CD14-positive monocyte (primary cell): ENCODE results near the gene MOCOS. TPM values are rescaled to one million over a fixed set of nuclear protein-coding genes. Genes with fewer than 3 reads are reported as not detected.

Experiments
- DNase-seq, 3 donors: peaks; one replicate each; pipeline ENCODE4 v3.0.0-alpha.2; 2011 to 2022
- H2AFZ ChIP-seq: 2 replicates; pipeline ENCODE4 v1.6.0; 2012; ENCODE audit warnings: mild to moderate bottlenecking, low read depth, low read length, inconsistent platforms; ENCODE audit not compliant: insufficient read depth, poor library complexity, severe bottlenecking
- H3K27ac ChIP-seq, 2 donors: 1 replicate in 1 of 2; 2 replicates in 1 of 2; pipeline ENCODE4 v1.5.1; 2012 to 2013; ENCODE audit warnings: low read length in 2 of 2, control low read depth in 1 of 2, inconsistent platforms in 1 of 2, low read depth in 1 of 2, mild to moderate bottlenecking in 1 of 2
- H3K27me3 ChIP-seq, 2 donors: one replicate each; pipeline versions ENCODE4 v1.6.0 to v1.6.1; 2011 to 2013; ENCODE audit warnings: low read length in 2 of 2; ENCODE audit not compliant: control insufficient read depth in 2 of 2, insufficient read depth in 2 of 2
- H3K36me3 ChIP-seq, 2 donors: replicated peaks in 1 of 2; 1 replicate in 1 of 2; 2 replicates in 1 of 2; pipeline versions ENCODE4 v1.5.1 to v1.6.1; 2012 to 2013; ENCODE audit warnings: low read length in 2 of 2, control low read depth in 1 of 2, inconsistent platforms in 1 of 2, mild to moderate bottlenecking in 1 of 2; ENCODE audit not compliant: insufficient read depth in 2 of 2, control insufficient read depth in 1 of 2
- H3K4me1 ChIP-seq, 2 donors: 1 replicate in 1 of 2; 2 replicates in 1 of 2; pipeline versions ENCODE4 v1.5.1 to v1.6.1; 2012 to 2013; ENCODE audit warnings: low read length in 2 of 2, control low read depth in 1 of 2, inconsistent platforms in 1 of 2, mild to moderate bottlenecking in 1 of 2, moderate library complexity in 1 of 2; ENCODE audit not compliant: insufficient read depth in 2 of 2, control insufficient read depth in 1 of 2
- H3K4me2 ChIP-seq: replicated peaks from 2 replicates; pipeline ENCODE3; 2012; ENCODE audit warnings: low read length, moderate library complexity, mild to moderate bottlenecking; ENCODE audit not compliant: poor library complexity, severe bottlenecking; ENCODE audit errors: extremely low read depth
- H3K4me3 ChIP-seq, 3 experiments: fragments of 200-600 bp in 1 of 3; sonication (generic) in 1 of 3; replicated peaks in 1 of 3; 1 replicate in 2 of 3; 2 replicates in 1 of 3; pipeline ENCODE4 v1.5.1; 2011 to 2013; ENCODE audit warnings: low read length in 3 of 3, mild to moderate bottlenecking in 3 of 3, control low read depth in 2 of 3, low read depth in 2 of 3, inconsistent platforms in 1 of 3, moderate library complexity in 1 of 3
- H3K79me2 ChIP-seq: 2 replicates; pipeline ENCODE4 v1.6.0; 2012; ENCODE audit warnings: mild to moderate bottlenecking, control low read depth, inconsistent platforms, low read length, moderate library complexity; ENCODE audit not compliant: insufficient read depth
- H3K9ac ChIP-seq: 2 replicates; pipeline ENCODE4 v1.6.0; 2017; ENCODE audit warnings: low read length, mild to moderate bottlenecking; ENCODE audit not compliant: insufficient read depth, poor library complexity, severe bottlenecking
- H3K9me3 ChIP-seq, 2 donors: replicated peaks in 1 of 2; 1 replicate in 1 of 2; 2 replicates in 1 of 2; pipeline versions ENCODE4 v1.5.1 to v1.6.1; 2012 to 2013; ENCODE audit warnings: low read length in 2 of 2, control low read depth in 1 of 2; ENCODE audit not compliant: control insufficient read depth in 1 of 2, insufficient read depth in 1 of 2
- H4K20me1 ChIP-seq: 2 replicates; pipeline ENCODE4 v1.6.0; 2012; ENCODE audit warnings: mild to moderate bottlenecking, low read length, control low read depth, moderate library complexity; ENCODE audit not compliant: insufficient read depth
- H3K27ac Mint-ChIP-seq, 7 donors: one replicate each; pipeline ENCODE4 v1.8.0; 2020; ENCODE audit warnings: mild to moderate bottlenecking in 7 of 7, mixed read lengths in 7 of 7, moderate library complexity in 6 of 7, inconsistent platforms in 2 of 7
- H3K27me3 Mint-ChIP-seq, 3 donors: one replicate each; pipeline ENCODE4 v1.8.0; 2021 to 2022; ENCODE audit warnings: low read depth in 3 of 3, mild to moderate bottlenecking in 3 of 3, mixed read lengths in 3 of 3, moderate library complexity in 3 of 3, inconsistent platforms in 1 of 3
- H3K36me3 Mint-ChIP-seq, 2 donors: one replicate each; pipeline ENCODE4 v1.8.0; 2020; ENCODE audit warnings: mixed read lengths in 2 of 2, inconsistent platforms in 1 of 2, mild to moderate bottlenecking in 1 of 2
- H3K4me1 Mint-ChIP-seq: one replicate; pipeline ENCODE4 v1.8.0; 2020; ENCODE audit warnings: mild to moderate bottlenecking, mixed read lengths
- H3K4me3 Mint-ChIP-seq, 2 donors: one replicate each; pipeline ENCODE4 v1.8.0; 2020; ENCODE audit warnings: mild to moderate bottlenecking in 2 of 2, mixed read lengths in 2 of 2, moderate library complexity in 1 of 2
- H3K9me3 Mint-ChIP-seq, 7 donors: one replicate each; pipeline ENCODE4 v1.8.0; 2020 to 2022; ENCODE audit warnings: mixed read lengths in 7 of 7, mild to moderate bottlenecking in 6 of 7, moderate library complexity in 6 of 7, inconsistent platforms in 2 of 7
- CTCF ChIP-seq: fragments of 200-600 bp; IDR thresholded peaks from one replicate; pipeline ENCODE4 v1.8.0; 2022; ENCODE audit warnings: antibody characterized with exemption, mild to moderate bottlenecking
- WGBS: methylation state at CpG from one replicate; pipeline ENCODE4 v1.1.5; 2013; ENCODE audit warnings: missing lambda C conversion rate; ENCODE audit not compliant: insufficient coverage; 5-methylcytosine and 5-hydroxymethylcytosine counted together
- intact Hi-C, 2 donors: fragments of 100-400 bp; cut with micrococcal nuclease; formaldehyde crosslinking; loops; one replicate each; pipeline versions ENCODE4 v1.15.0 to v1.15.1; 2023
- polyA plus RNA-seq, 3 donors: library from polyadenylated mRNA; depleted of rRNA in 1 of 3; unstranded in 2 of 3; stranded (reverse) in 1 of 3; fragments of 300-500 nt in 2 of 3; fragments of >200 nt in 1 of 3; fragmentation: Illumina TruSeq in 2 of 3; gene quantifications; 1 replicate in 2 of 3; 2 replicates in 1 of 3; pipeline ENCODE4 v1.2.3, GENCODE V29; 2012 to 2021

MOCOS gene
- polyA plus RNA-seq, 3 donors, result 0.03 to 0.05 TPM; not detected in 1

GRCh38 chr18:36314754-36315153 is 127.5 kb downstream of the MOCOS start:
- Histone ChIP-seq H3K4me1 (no peaks in the 10 kb centered on the region), H3K4me2 (no peak overlapping the region), H3K27ac (no peak overlapping the region), H2AFZ (no peak overlapping the region), H4K20me1 (no peaks in the 10 kb centered on the region), H3K27me3 (no peaks in the 10 kb centered on the region), H3K9ac (no peak overlapping the region), H3K36me3 (no peaks in the 10 kb centered on the region), H3K4me3 (no peak overlapping the region), H3K79me2 (no peaks in the 10 kb centered on the region), H3K9me3 (peaks cover 0 to 7% of the 10 kb centered on the region in 2 donors)
- Mint-ChIP-seq H3K4me1 (no peaks in the 10 kb centered on the region), H3K27ac (no peak overlapping the region), H3K9me3 (peaks cover 7 to 20% (median 14%) of the 10 kb centered on the region in 7 donors), H3K36me3 (no peaks in the 10 kb centered on the region), H3K4me3 (no peak overlapping the region), H3K27me3 (peaks cover 8 to 15% (median 9%) of the 10 kb centered on the region in 3 donors)
- DNase-seq, result no peak
- no peak for TF ChIP-seq CTCF
- WGBS, result 53% methylated on average over 3 of the region's 4 CpGs
- intact Hi-C loops, result no loop called here

GRCh38 chr18:36315736-36316135 is 128.4 kb downstream of the MOCOS start:
- Histone ChIP-seq H3K36me3 (no peaks in the 10 kb centered on the region), H3K4me2 (no peak overlapping the region), H3K27ac (no peak overlapping the region), H3K9ac (no peak overlapping the region), H3K4me3 (no peak overlapping the region), H4K20me1 (no peaks in the 10 kb centered on the region), H3K9me3 (peaks cover 0 to 7% of the 10 kb centered on the region in 2 donors), H3K4me1 (no peaks in the 10 kb centered on the region), H2AFZ (no peak overlapping the region), H3K79me2 (no peaks in the 10 kb centered on the region), H3K27me3 (no peaks in the 10 kb centered on the region)
- Mint-ChIP-seq H3K4me1 (no peaks in the 10 kb centered on the region), H3K9me3 (peaks cover 7 to 20% (median 14%) of the 10 kb centered on the region in 7 donors), H3K4me3 (no peak overlapping the region), H3K27me3 (peaks cover 7 to 13% (median 12%) of the 10 kb centered on the region in 3 donors), H3K27ac (no peak overlapping the region), H3K36me3 (no peaks in the 10 kb centered on the region)
- no peak for DNase-seq
- 90% methylated on average over 4 of the region's 10 CpGs for WGBS
- TF ChIP-seq CTCF, result no peak
- intact Hi-C loops, result no loop called here
